ENCODE data around the gene FAM210B. TPM values are rescaled to one million over a fixed set of nuclear protein-coding genes. Genes with fewer than 3 reads are reported as not detected.

FAM210B gene
- total and polyA plus RNA-seq, 10 donors = 9.4 to 48.4 (median 27.9) TPM

GRCh38 chr20:56372850-56373249 lies 14.1 kb downstream of the FAM210B start:
- Histone ChIP-seq H3K27me3 (replicated peaks in 1 of 7) (no peaks in the 10 kb centered on the region), H3K36me3 (peaks cover 0 to 62% (median 12%) of the 10 kb centered on the region in 6 donors), H3K4me1 (peaks cover 0 to 18% (median 0%) of the 10 kb centered on the region in 6 donors), H3K27ac (no peak overlapping the region), H3K9me3 (no peaks in the 10 kb centered on the region), H3K4me3 (no peak overlapping the region)
- 40 to 79% (median 59%) methylated on average over 1 of the region's 1 CpG for WGBS, 5 donors
- no peak for DNase-seq
- intact Hi-C loops (cut with DNase I; ENCODE audit: low total_unique reads) = no loop called here
- no peak for TF ChIP-seq CTCF (IDR thresholded peaks at IDR 0.05 in 8 of 11, conservative IDR thresholded peaks at IDR 0.05 in 3 of 11)
- no peak for TF ChIP-seq POLR2AphosphoS5 (IDR thresholded peaks at IDR 0.05)
- no peak for TF ChIP-seq POLR2A (IDR thresholded peaks at IDR 0.05)

GRCh38 chr20:56373942-56374341 lies 15.2 kb downstream of the FAM210B start:
- 25 to 59% (median 45%) methylated on average over 1 of the region's 1 CpG for WGBS, 5 donors
- Histone ChIP-seq H3K4me3 (no peak overlapping the region), H3K9me3 (no peaks in the 10 kb centered on the region), H3K4me1 (peaks cover 0 to 18% (median 0%) of the 10 kb centered on the region in 6 donors), H3K36me3 (peaks cover 0 to 62% (median 11%) of the 10 kb centered on the region in 6 donors), H3K27me3 (replicated peaks in 1 of 7) (no peaks in the 10 kb centered on the region), H3K27ac (peak overlapping the region in 5 of 8 donors; percentile 27 to 72 (median 65))
- TF ChIP-seq POLR2A (IDR thresholded peaks at IDR 0.05) (no peak), POLR2AphosphoS5 (IDR thresholded peaks at IDR 0.05) (no peak), CTCF (IDR thresholded peaks at IDR 0.05 in 8 of 11, conservative IDR thresholded peaks at IDR 0.05 in 3 of 11) (no peak)
- intact Hi-C loops (cut with DNase I; ENCODE audit: low total_unique reads) = no loop called here
- DNase-seq = no peak

- Histone ChIP-seq H3K27ac (peak overlapping the region in 3 of 8 donors; percentile 15 to 62 (median 28)), H3K4me3 (no peak overlapping the region), H3K36me3 (peaks cover 0 to 43% (median 0%) of the 10 kb centered on the region in 6 donors), H3K4me1 (peaks cover 0 to 18% (median 0%) of the 10 kb centered on the region in 6 donors), H3K9me3 (no peaks in the 10 kb centered on the region), H3K27me3 (replicated peaks in 1 of 7) (no peaks in the 10 kb centered on the region)
- 32 to 73% (median 54%) methylated on average over 2 of the region's 2 CpGs for WGBS, 5 donors
- DNase-seq = no peak
- TF ChIP-seq CTCF (IDR thresholded peaks at IDR 0.05 in 8 of 11, conservative IDR thresholded peaks at IDR 0.05 in 3 of 11) (no peak), POLR2AphosphoS5 (IDR thresholded peaks at IDR 0.05) (no peak), POLR2A (IDR thresholded peaks at IDR 0.05) (no peak)
- intact Hi-C loops (cut with DNase I; ENCODE audit: low total_unique reads) = no loop called here
Observed at GRCh38 chr20:56376331-56376730, 17.6 kb downstream of the FAM210B start.

- Histone ChIP-seq H3K27ac (no peak overlapping the region), H3K36me3 (peaks cover 0 to 48% (median 4%) of the 10 kb centered on the region in 6 donors), H3K4me1 (peaks cover 0 to 18% (median 0%) of the 10 kb centered on the region in 6 donors), H3K9me3 (no peaks in the 10 kb centered on the region), H3K4me3 (no peak overlapping the region), H3K27me3 (replicated peaks in 1 of 7) (no peaks in the 10 kb centered on the region)
- WGBS, 5 donors = 87 to 98% (median 94%) methylated on average over 3 of the region's 3 CpGs
- no peak for DNase-seq
- TF ChIP-seq CTCF (IDR thresholded peaks at IDR 0.05 in 8 of 11, conservative IDR thresholded peaks at IDR 0.05 in 3 of 11) = no peak
- TF ChIP-seq POLR2AphosphoS5 (IDR thresholded peaks at IDR 0.05) = no peak
- TF ChIP-seq POLR2A (IDR thresholded peaks at IDR 0.05) = no peak
- intact Hi-C loops (cut with DNase I; ENCODE audit: low total_unique reads) = no loop called here
Observed at GRCh38 chr20:56378386-56378785, 19.6 kb downstream of the FAM210B start.
